HL-60/S4 (cell line): ENCODE data around the gene VWCE.

Experiments
- in situ Hi-C: fragments of 300-500 bp; cut with MboI; formaldehyde crosslinking; loops from 2 replicates; pipeline ENCODE4 v1.14.3; 2022; ENCODE audit warnings: low sequenced_read_pairs

VWCE gene

GRCh38 chr11:61294717-61295595 is at the start of gene VWCE:
Gene VWCE, minus strand, starts transcription at chr11:61295316. Its CDS starts 279 bp downstream, at chr11:61295037.
- in situ Hi-C loops: no loop called here

GRCh38 chr11:61343792-61344745 is 49.0 kb upstream of the VWCE start:
- in situ Hi-C loops: no loop called here

GRCh38 chr11:61342207-61342803 is 47.2 kb upstream of the VWCE start:
- in situ Hi-C loops: no loop called here

GRCh38 chr11:61341706-61342105 is 46.6 kb upstream of the VWCE start:
- in situ Hi-C loops: no loop called here

GRCh38 chr11:61340979-61341378 is 45.9 kb upstream of the VWCE start:
- in situ Hi-C loops: no loop called here

- in situ Hi-C loops: loop anchor here (10.0 kb wide), 1 partner anchor 45 kb away; no protein-coding TSS in a partner anchor
Measured at GRCh38 chr11:61339490-61339878, 44.4 kb upstream of the VWCE start.

GRCh38 chr11:61338783-61339489 is 43.8 kb upstream of the VWCE start:
- in situ Hi-C loops: loop anchor here (10.0 kb wide), 1 partner anchor 46 kb away; no protein-coding TSS in a partner anchor

GRCh38 chr11:61337706-61338470 is 42.8 kb upstream of the VWCE start:
- in situ Hi-C loops: loop anchor here (10.0 kb wide), 1 partner anchor 47 kb away; no protein-coding TSS in a partner anchor

- in situ Hi-C loops: loop anchor here (10.0 kb wide), 1 partner anchor 48 kb away; no protein-coding TSS in a partner anchor
Measured at GRCh38 chr11:61336171-61336935, 41.2 kb upstream of the VWCE start.

- in situ Hi-C loops: loop anchor here (10.0 kb wide), 1 partner anchor 49 kb away; no protein-coding TSS in a partner anchor
Measured at GRCh38 chr11:61335355-61335710, 40.2 kb upstream of the VWCE start.

GRCh38 chr11:61334434-61335354 is 39.6 kb upstream of the VWCE start:
- in situ Hi-C loops: loop anchor here (10.0 kb wide), 1 partner anchor 50 kb away; no protein-coding TSS in a partner anchor

- in situ Hi-C loops: loop anchor here (10.0 kb wide), 1 partner anchor 51 kb away; no protein-coding TSS in a partner anchor
Measured at GRCh38 chr11:61333550-61334433, 38.7 kb upstream of the VWCE start.

- in situ Hi-C loops: loop anchor here (10.0 kb wide), 1 partner anchor 52 kb away; no protein-coding TSS in a partner anchor
Measured at GRCh38 chr11:61332797-61333549, 37.9 kb upstream of the VWCE start, which contains the start of the genes DDB1 and TKFC. Gene DDB1, minus strand, starts transcription at chr11:61333105. Its CDS starts 137 bp downstream, at chr11:61332968. Gene TKFC, plus strand, starts transcription at chr11:61333228. Its CDS starts 1,501 bp downstream, at chr11:61334729.

- in situ Hi-C loops: loop anchor here (10.0 kb wide), 1 partner anchor 52 kb away; no protein-coding TSS in a partner anchor
Measured at GRCh38 chr11:61332281-61332796, 37.2 kb upstream of the VWCE start.

GRCh38 chr11:61331651-61332050 is 36.5 kb upstream of the VWCE start:
- in situ Hi-C loops: loop anchor here (10.0 kb wide), 1 partner anchor 53 kb away; no protein-coding TSS in a partner anchor
